B cell (primary cell): Measurements from ENCODE around the gene CLK2. TPM values are rescaled to one million over a fixed set of nuclear protein-coding genes. Genes with fewer than 3 reads are reported as not detected.
"Not testable (repeated sequence)": the region's sequence is repeated elsewhere in the genome, so short reads cannot be mapped to it uniquely, and the experiment has no call there.

ENCODE experiments used
- ATAC-seq: fragments of 200-7000 bp; cut with Tn5 transposase; one replicate; pipeline ENCODE4 v1.10.0; 2021; ENCODE audit warnings: low read depth, mild to moderate bottlenecking, moderate number of reproducible peaks, moderate library complexity
- CTCF ChIA-PET: fragments of 350-600 bp; sonication (Branson Sonifier 250); formaldehyde crosslinking; loops from one replicate; lab custom pipeline; 2021; ENCODE audit warnings: antibody characterized with exemption, inconsistent platforms; lab: Charles Lee
- POLR2A ChIA-PET: fragments of 350-600 bp; sonication (Branson Sonifier 250); formaldehyde crosslinking; loops from one replicate; lab custom pipeline; 2021; ENCODE audit warnings: antibody characterized with exemption; lab: Charles Lee
- DNase-seq: peaks from one replicate; pipeline ENCODE4 v3.0.0; 2013
- H2AFZ ChIP-seq: 2 replicates; pipeline ENCODE4 v1.6.1; 2012; ENCODE audit warnings: mild to moderate bottlenecking, low read depth, low read length; ENCODE audit not compliant: insufficient read depth, poor library complexity, severe bottlenecking
- H3K27ac ChIP-seq, 2 donors: 1 replicate in 1 of 2; 2 replicates in 1 of 2; pipeline ENCODE4 v1.5.1; 2012 to 2013; ENCODE audit warnings: low read length in 2 of 2, mild to moderate bottlenecking in 2 of 2, moderate library complexity in 1 of 2
- H3K27me3 ChIP-seq, 4 experiments: fragments of 200-600 bp in 1 of 4; sonication (generic) in 1 of 4; replicated peaks in 1 of 4; 1 replicate in 2 of 4; 2 replicates in 2 of 4; pipeline versions ENCODE4 v1.6.1 to v1.7.0; 2013 to 2016; ENCODE audit warnings: low read length in 3 of 4, mild to moderate bottlenecking in 2 of 4, mixed read lengths in 1 of 4, moderate library complexity in 1 of 4; ENCODE audit not compliant: insufficient read depth in 4 of 4, control insufficient read depth in 3 of 4; ENCODE audit errors: control extremely low read depth in 1 of 4
- H3K36me3 ChIP-seq, 2 experiments: replicated peaks in 1 of 2; 1 replicate in 1 of 2; 2 replicates in 1 of 2; pipeline versions ENCODE4 v1.6.1 to v1.7.1; 2013; ENCODE audit warnings: low read length in 1 of 2; ENCODE audit not compliant: insufficient read depth in 2 of 2, control insufficient read depth in 1 of 2; ENCODE audit errors: control extremely low read depth in 1 of 2, extremely low read depth in 1 of 2
- H3K4me1 ChIP-seq, 2 donors: fragments of 200-600 bp in 1 of 2; sonication (generic) in 1 of 2; 1 replicate in 1 of 2; 2 replicates in 1 of 2; pipeline versions ENCODE4 v1.5.1 to v1.6.1; 2013 to 2017; ENCODE audit warnings: low read length in 2 of 2; ENCODE audit not compliant: control insufficient read depth in 2 of 2, insufficient read depth in 2 of 2
- H3K4me2 ChIP-seq: replicated peaks from 2 replicates; pipeline ENCODE3; 2012; ENCODE audit warnings: mild to moderate bottlenecking, low read depth, low read length; ENCODE audit not compliant: poor library complexity, severe bottlenecking
- H3K4me3 ChIP-seq, 5 experiments: fragments of 200-600 bp in 1 of 5; sonication (generic) in 1 of 5; 1 replicate in 3 of 5; 2 replicates in 2 of 5; pipeline versions ENCODE4 v1.5.1 to v1.7.0; 2011 to 2016; ENCODE audit warnings: low read length in 4 of 5, mild to moderate bottlenecking in 4 of 5, low read depth in 2 of 5, control low read depth in 1 of 5, moderate library complexity in 1 of 5; ENCODE audit not compliant: insufficient read depth in 1 of 5; ENCODE audit errors: control extremely low read depth in 1 of 5, extremely low read depth in 1 of 5
- H3K79me2 ChIP-seq: fragments of 200-600 bp; sonication (generic); one replicate; pipeline ENCODE4 v1.6.0; 2016; ENCODE audit warnings: low read length; ENCODE audit not compliant: control insufficient read depth, insufficient read depth
- H3K9ac ChIP-seq: fragments of 200-600 bp; sonication (generic); 2 replicates; pipeline ENCODE4 v1.6.1; 2017; ENCODE audit warnings: mild to moderate bottlenecking, low read length, moderate library complexity
- H3K9me3 ChIP-seq, 3 donors: one replicate each; pipeline versions ENCODE4 v1.6.1 to v1.7.1; 2013; ENCODE audit warnings: low read length in 2 of 3; ENCODE audit not compliant: control insufficient read depth in 2 of 3, insufficient read depth in 1 of 3; ENCODE audit errors: control extremely low read depth in 1 of 3
- H4K20me1 ChIP-seq: 2 replicates; pipeline ENCODE4 v1.6.0; 2012; ENCODE audit warnings: mild to moderate bottlenecking, low read length; ENCODE audit not compliant: insufficient read depth, control insufficient read depth, poor library complexity, severe bottlenecking
- H3K27ac Mint-ChIP-seq: one replicate; pipeline ENCODE4 v1.8.0; 2021; ENCODE audit warnings: mixed read lengths
- H3K27me3 Mint-ChIP-seq: one replicate; pipeline ENCODE4 v1.8.0; 2021; ENCODE audit warnings: mixed read lengths
- H3K4me1 Mint-ChIP-seq: one replicate; pipeline ENCODE4 v1.8.0; 2021; ENCODE audit warnings: mixed read lengths
- H3K4me3 Mint-ChIP-seq: one replicate; pipeline ENCODE4 v1.8.0; 2021; ENCODE audit warnings: mixed read lengths
- H3K9me3 Mint-ChIP-seq: one replicate; pipeline ENCODE4 v1.8.0; 2022; ENCODE audit warnings: mixed read lengths; ENCODE audit not compliant: insufficient read depth
- EZH2 ChIP-seq: IDR thresholded peaks from 2 replicates; pipeline ENCODE4 v1.6.1; 2012; ENCODE audit warnings: borderline replicate concordance, low read depth, mild to moderate bottlenecking, moderate library complexity, low read length; ENCODE audit not compliant: insufficient read depth, poor library complexity, severe bottlenecking
- WGBS: methylation state at CpG from one replicate; pipeline ENCODE4 v1.1.5; 2013; ENCODE audit warnings: missing lambda C conversion rate; ENCODE audit not compliant: insufficient coverage; 5-methylcytosine and 5-hydroxymethylcytosine counted together
- intact Hi-C: fragments of 100-400 bp; cut with micrococcal nuclease; formaldehyde crosslinking; loops from one replicate; pipeline ENCODE4 v1.10.0; 2022
- polyA plus RNA-seq: library from polyadenylated mRNA; depleted of rRNA; stranded (reverse); fragments of >200 nt; gene quantifications from 2 replicates; pipeline ENCODE4 v1.2.3, GENCODE V29; 2012
- total RNA-seq, 2 donors: library from RNA; stranded (reverse); fragments of 120-200 nt in 1 of 2; gene quantifications; 1 replicate in 1 of 2; 2 replicates in 1 of 2; pipeline versions ENCODE4 v1.2.3 to v1.2.4, GENCODE V29; 2013 to 2022
- TF ChIP-seq, protein P1 (sequence below): fragments of 200-600 bp; IDR thresholded peaks from one replicate; pipeline ENCODE4 v1.8.0; 2022; ENCODE audit warnings: antibody characterized with exemption, mild to moderate bottlenecking

CLK2 gene
- total and polyA plus RNA-seq, 2 donors (not counting 1 experiment from before 2014, with no cell fraction given), result 152 to 161 TPM

DNA sequence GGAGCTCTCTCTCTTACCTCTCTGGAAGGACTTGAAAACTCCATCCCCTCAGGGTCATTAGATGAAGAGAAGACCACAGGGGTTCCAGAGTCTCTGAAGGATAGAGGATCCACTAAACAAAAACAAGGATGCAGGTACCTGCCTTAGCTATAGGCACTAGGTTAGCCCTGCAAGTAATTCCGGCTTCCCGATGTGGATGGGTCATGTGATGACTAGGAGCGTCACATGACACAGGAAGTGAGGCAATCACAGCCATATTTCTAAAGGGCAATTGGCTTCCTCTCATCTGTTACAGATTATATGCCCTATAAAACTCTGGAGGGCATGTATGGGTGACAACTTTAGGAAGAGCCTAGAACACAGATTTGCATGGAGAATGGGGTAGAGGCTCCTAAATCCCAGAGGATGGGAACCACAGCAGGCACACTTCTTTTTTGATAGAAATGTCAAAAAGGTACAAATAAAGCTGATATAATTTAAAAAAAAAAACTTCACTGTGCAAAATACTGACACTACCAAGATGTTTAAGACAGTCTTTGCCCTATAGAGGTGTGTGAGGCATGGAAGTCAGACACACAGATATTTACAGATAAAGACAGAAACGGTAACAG, 32.1 kb downstream of the CLK2 start:
- Mint-ChIP-seq H3K27ac (peak overlapping the region; percentile 61), H3K9me3 (no peaks in the 10 kb centered on the region), H3K4me1 (peaks cover 33% of the 10 kb centered on the region), H3K4me3 (peak overlapping the region; percentile 88), H3K27me3 (peaks cover 4% of the 10 kb centered on the region)
- Histone ChIP-seq H3K4me2 (peak overlapping the region; percentile 78), H2AFZ (peak overlapping the region; percentile 66), H3K36me3 (peaks cover 0 to 17% of the 10 kb centered on the region in 2 experiments), H3K79me2 (peaks cover 9% of the 10 kb centered on the region), H3K27ac (peak overlapping the region in 1 of 2 donors; percentile 28), H3K27me3 (no peaks in the 10 kb centered on the region), H3K4me1 (peaks cover 27 to 36% of the 10 kb centered on the region in 2 donors), H3K9ac (peak overlapping the region; percentile 58), H3K9me3 (peaks cover 0 to 4% (median 2%) of the 10 kb centered on the region in 3 donors), H3K4me3 (peak overlapping the region; percentile 36 to 65 (median 51)), H4K20me1 (no peaks in the 10 kb centered on the region)
- peak; percentile 82 for DNase-seq
- TF ChIP-seq, protein P1, sequence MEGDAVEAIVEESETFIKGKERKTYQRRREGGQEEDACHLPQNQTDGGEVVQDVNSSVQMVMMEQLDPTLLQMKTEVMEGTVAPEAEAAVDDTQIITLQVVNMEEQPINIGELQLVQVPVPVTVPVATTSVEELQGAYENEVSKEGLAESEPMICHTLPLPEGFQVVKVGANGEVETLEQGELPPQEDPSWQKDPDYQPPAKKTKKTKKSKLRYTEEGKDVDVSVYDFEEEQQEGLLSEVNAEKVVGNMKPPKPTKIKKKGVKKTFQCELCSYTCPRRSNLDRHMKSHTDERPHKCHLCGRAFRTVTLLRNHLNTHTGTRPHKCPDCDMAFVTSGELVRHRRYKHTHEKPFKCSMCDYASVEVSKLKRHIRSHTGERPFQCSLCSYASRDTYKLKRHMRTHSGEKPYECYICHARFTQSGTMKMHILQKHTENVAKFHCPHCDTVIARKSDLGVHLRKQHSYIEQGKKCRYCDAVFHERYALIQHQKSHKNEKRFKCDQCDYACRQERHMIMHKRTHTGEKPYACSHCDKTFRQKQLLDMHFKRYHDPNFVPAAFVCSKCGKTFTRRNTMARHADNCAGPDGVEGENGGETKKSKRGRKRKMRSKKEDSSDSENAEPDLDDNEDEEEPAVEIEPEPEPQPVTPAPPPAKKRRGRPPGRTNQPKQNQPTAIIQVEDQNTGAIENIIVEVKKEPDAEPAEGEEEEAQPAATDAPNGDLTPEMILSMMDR, result no peak
- no peak for TF ChIP-seq EZH2
- intact Hi-C loops, result loop anchor here (1.0 to 5.0 kb wide), 3 partner anchors 14 to 69 kb away; partner anchors contain the start of genes HCN3, KRTCAP2 and TRIM46
- CTCF ChIA-PET, result interaction anchor here (1.0 to 2.1 kb wide), 6 partner anchors 10 to 150 kb away, joined by 3 to 18 read pairs (median 4); partner anchors contain the start of gene SCAMP3
- 28% methylated on average over 3 of the region's 4 CpGs for WGBS
- POLR2A ChIA-PET, result interaction anchor here (0.6 to 0.7 kb wide), 3 partner anchors 9 to 17 kb away, joined by 3 to 7 read pairs (median 4); no protein-coding TSS in a partner anchor
- no peak for ATAC-seq

DNA sequence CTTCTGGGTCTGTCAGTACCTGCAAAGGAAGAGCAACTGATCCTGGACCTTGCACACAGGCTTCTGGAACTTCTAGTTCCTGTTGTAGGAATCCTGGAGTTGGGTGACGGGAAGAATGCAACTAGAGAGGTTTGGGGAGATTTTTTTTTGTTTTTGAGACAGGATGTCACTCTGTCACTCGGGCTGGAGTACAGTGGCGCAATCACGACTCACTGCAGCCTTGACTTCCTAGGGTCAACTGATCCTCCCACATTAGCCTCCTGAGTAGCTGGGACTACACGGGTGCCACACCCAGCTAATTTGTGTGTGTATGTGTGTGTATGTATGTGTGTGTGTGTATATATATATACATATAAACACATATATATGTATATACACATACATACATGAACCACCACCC, 36.9 kb downstream of the CLK2 start:
- Histone ChIP-seq H3K4me3 (no peak overlapping the region), H3K4me1 (peaks cover 10 to 15% of the 10 kb centered on the region in 2 donors), H3K27me3 (no peaks in the 10 kb centered on the region), H3K36me3 (peaks cover 0 to 20% of the 10 kb centered on the region in 2 experiments), H3K27ac (no peak overlapping the region), H2AFZ (no peak overlapping the region), H4K20me1 (no peaks in the 10 kb centered on the region), H3K9ac (no peak overlapping the region), H3K4me2 (no peak overlapping the region), H3K9me3 (no peaks in the 10 kb centered on the region), H3K79me2 (peaks cover 3% of the 10 kb centered on the region)
- no peak overlapping the region for H3K4me3 Mint-ChIP-seq
- no peak overlapping the region for H3K27ac Mint-ChIP-seq
- H3K27me3 Mint-ChIP-seq, result no peaks in the 10 kb centered on the region
- intact Hi-C loops, result no loop called here
- ChIA-PET CTCF (interaction anchor here (1.0 to 1.8 kb wide), 2 partner anchors 15 to 58 kb away, joined by 3 to 5 read pairs; no protein-coding TSS in a partner anchor), POLR2A (no interaction called here)
- no peak for DNase-seq
- peaks cover 14% of the 10 kb centered on the region for H3K4me1 Mint-ChIP-seq
- H3K9me3 Mint-ChIP-seq, result no peaks in the 10 kb centered on the region
- WGBS, result 100% methylated on average over 4 of the region's 5 CpGs
- TF ChIP-seq, protein P1, result no peak
- no peak for TF ChIP-seq EZH2
- ATAC-seq, result no peak

DNA sequence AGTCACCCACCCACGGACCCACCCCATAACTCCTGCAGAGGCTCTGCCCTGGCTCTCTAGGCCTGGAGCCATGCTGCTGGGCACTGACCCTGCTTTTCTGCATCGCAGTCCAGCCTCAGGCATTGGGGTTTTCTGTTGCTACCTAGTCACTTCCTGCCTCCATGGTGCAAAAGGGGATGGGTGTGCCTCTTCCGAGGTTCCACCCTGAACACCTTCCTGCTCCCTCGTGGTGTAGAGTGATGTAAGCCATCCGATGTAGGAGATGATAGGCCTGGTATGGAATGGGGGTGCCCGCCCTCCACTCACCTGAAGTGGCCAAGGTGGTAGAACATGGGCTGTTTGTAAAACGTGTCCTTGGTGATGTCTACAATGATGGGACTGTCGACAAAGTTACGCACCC, 37.9 kb downstream of the CLK2 start:
- H3K4me1 Mint-ChIP-seq, H3K9me3 Mint-ChIP-seq, H3K4me2 ChIP-seq, H3K27me3 Mint-ChIP-seq, H3K27me3 ChIP-seq, H3K4me3 Mint-ChIP-seq, DNase-seq, H4K20me1 ChIP-seq, POLR2A ChIA-PET, H2AFZ ChIP-seq, CTCF ChIA-PET, ATAC-seq, H3K9ac ChIP-seq, H3K27ac Mint-ChIP-seq, H3K27ac ChIP-seq, H3K79me2 ChIP-seq, H3K4me1 ChIP-seq, H3K9me3 ChIP-seq, intact Hi-C loops, H3K4me3 ChIP-seq: not testable (repeated sequence)
- WGBS, result 94% methylated on average over 3 of the region's 9 CpGs
- peaks cover 0 to 20% of the 10 kb centered on the region in 2 experiments for H3K36me3 ChIP-seq
